Stimulated activated naive CD8-positive, alpha-beta T cell treated with anti-CD3 and anti-CD28 coated beads, Interleukin-15, Interleukin-2, amounts not matched to agents 100 ng/mL and 50 ng/mL, for 24 hours (primary cell): ENCODE data around the gene JDP2.

Experiments
- H3K27ac Mint-ChIP-seq: one replicate; pipeline ENCODE4 v1.8.0; 2021; ENCODE audit warnings: mild to moderate bottlenecking, mixed read lengths
- H3K27me3 Mint-ChIP-seq: one replicate; pipeline ENCODE4 v1.8.0; 2021; ENCODE audit warnings: mixed read lengths
- H3K36me3 Mint-ChIP-seq: one replicate; pipeline ENCODE4 v1.8.0; 2021; ENCODE audit warnings: low read depth, mixed read lengths
- H3K4me1 Mint-ChIP-seq: one replicate; pipeline ENCODE4 v1.8.0; 2021; ENCODE audit warnings: low read depth, mixed read lengths
- H3K4me3 Mint-ChIP-seq: one replicate; pipeline ENCODE4 v1.8.0; 2021; ENCODE audit warnings: mild to moderate bottlenecking, mixed read lengths
- H3K9me3 Mint-ChIP-seq: one replicate; pipeline ENCODE4 v1.8.0; 2021; ENCODE audit warnings: mixed read lengths

Gene JDP2

GRCh38 chr14:75452900-75453816 is 25.3 kb downstream of the JDP2 start:
- H3K27ac Mint-ChIP-seq: no peak overlapping the region
- no peaks in the 10 kb centered on the region for H3K27me3 Mint-ChIP-seq
- no peak overlapping the region for H3K4me3 Mint-ChIP-seq
- H3K36me3 Mint-ChIP-seq: no peaks in the 10 kb centered on the region
- H3K9me3 Mint-ChIP-seq: no peaks in the 10 kb centered on the region
- no peaks in the 10 kb centered on the region for H3K4me1 Mint-ChIP-seq

DNA sequence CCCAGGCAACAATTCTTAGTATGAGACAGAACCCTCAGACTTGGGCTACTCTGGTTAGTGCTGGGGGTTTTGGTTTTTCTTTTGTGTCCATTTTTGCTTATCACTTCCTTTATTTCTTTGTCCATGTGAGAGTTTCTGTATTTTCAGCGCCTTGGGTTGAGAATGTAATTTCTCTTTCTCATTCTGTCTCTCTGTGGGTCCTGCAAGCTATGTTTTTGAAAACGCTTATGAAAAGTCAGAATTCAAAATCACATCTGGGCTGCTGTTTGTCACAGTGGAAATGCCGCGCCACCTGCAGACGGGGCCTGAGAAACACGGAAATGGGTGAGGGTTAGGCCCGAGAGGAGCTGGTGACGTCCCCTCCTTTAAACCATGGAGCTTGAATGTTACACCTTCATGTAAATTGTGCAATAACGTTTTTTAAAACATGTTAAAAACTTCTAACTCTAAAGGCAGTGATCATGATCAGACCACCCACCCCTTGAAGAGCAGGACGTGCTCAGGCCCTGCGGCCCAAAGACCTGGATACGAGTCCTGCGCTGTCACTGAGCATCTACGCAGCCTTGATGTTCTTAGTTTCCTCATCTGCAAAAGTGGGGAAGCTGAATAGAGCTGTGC is 26.1 kb downstream of the JDP2 start:
- Mint-ChIP-seq H3K27me3 (no peaks in the 10 kb centered on the region), H3K36me3 (no peaks in the 10 kb centered on the region), H3K27ac (no peak overlapping the region), H3K4me1 (no peaks in the 10 kb centered on the region), H3K4me3 (no peak overlapping the region), H3K9me3 (no peaks in the 10 kb centered on the region)

- Mint-ChIP-seq H3K9me3 (no peaks in the 10 kb centered on the region), H3K27me3 (no peaks in the 10 kb centered on the region), H3K4me3 (no peak overlapping the region), H3K4me1 (no peaks in the 10 kb centered on the region), H3K36me3 (no peaks in the 10 kb centered on the region), H3K27ac (no peak overlapping the region)
Observed at GRCh38 chr14:75454963-75455546, 27.2 kb downstream of the JDP2 start.

GRCh38 chr14:75456069-75456996 is 28.5 kb downstream of the JDP2 start:
- Mint-ChIP-seq H3K4me1 (no peaks in the 10 kb centered on the region), H3K36me3 (no peaks in the 10 kb centered on the region), H3K9me3 (no peaks in the 10 kb centered on the region), H3K27me3 (no peaks in the 10 kb centered on the region), H3K4me3 (no peak overlapping the region), H3K27ac (no peak overlapping the region)

DNA sequence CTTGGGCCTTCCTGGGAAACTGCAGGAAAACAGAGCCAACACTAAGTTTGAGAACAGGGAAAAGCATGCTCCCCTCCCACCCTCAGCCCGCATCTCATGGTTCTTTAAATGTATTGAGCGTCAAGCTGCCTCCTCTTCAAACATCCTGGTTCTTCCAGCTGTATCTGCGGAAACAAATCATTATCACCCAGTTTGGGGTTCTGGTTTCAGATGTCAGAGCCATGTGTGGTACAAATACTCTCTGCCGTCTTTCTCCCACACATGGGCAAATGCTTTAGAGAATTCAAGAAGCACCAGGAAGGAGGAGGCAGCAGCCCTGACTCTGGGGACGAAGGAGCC is 29.1 kb downstream of the JDP2 start:
- H3K36me3 Mint-ChIP-seq: no peaks in the 10 kb centered on the region
- no peak overlapping the region for H3K27ac Mint-ChIP-seq
- no peaks in the 10 kb centered on the region for H3K27me3 Mint-ChIP-seq
- no peak overlapping the region for H3K4me3 Mint-ChIP-seq
- no peaks in the 10 kb centered on the region for H3K9me3 Mint-ChIP-seq
- no peaks in the 10 kb centered on the region for H3K4me1 Mint-ChIP-seq

GRCh38 chr14:75457648-75458165 is 29.9 kb downstream of the JDP2 start:
- Mint-ChIP-seq H3K4me3 (no peak overlapping the region), H3K36me3 (no peaks in the 10 kb centered on the region), H3K4me1 (no peaks in the 10 kb centered on the region), H3K27me3 (no peaks in the 10 kb centered on the region), H3K27ac (no peak overlapping the region), H3K9me3 (no peaks in the 10 kb centered on the region)

DNA sequence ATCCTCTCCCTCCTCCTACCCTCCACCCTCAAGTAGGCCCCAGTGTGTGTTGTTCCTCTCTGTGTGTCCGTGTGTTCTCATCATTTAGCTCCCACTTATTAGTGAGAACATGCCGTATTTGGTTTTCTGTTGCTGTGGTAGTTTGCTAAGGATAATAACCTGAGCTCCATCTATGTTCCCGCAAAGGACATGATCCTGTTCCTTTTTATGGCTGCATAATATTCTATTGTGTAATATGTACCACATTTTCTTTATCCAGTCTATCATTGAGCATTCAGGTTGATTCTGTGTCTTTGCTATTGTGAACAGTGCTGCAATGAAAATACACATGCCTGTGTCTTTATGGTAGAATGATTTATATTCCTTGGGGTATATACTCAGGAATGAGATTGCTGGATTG is 30.5 kb downstream of the JDP2 start:
- Mint-ChIP-seq H3K4me1 (no peaks in the 10 kb centered on the region), H3K36me3 (no peaks in the 10 kb centered on the region), H3K27ac (no peak overlapping the region), H3K9me3 (no peaks in the 10 kb centered on the region), H3K27me3 (no peaks in the 10 kb centered on the region), H3K4me3 (no peak overlapping the region)

- no peaks in the 10 kb centered on the region for H3K27me3 Mint-ChIP-seq
- H3K36me3 Mint-ChIP-seq: no peaks in the 10 kb centered on the region
- no peaks in the 10 kb centered on the region for H3K9me3 Mint-ChIP-seq
- no peaks in the 10 kb centered on the region for H3K4me1 Mint-ChIP-seq
- no peak overlapping the region for H3K4me3 Mint-ChIP-seq
- H3K27ac Mint-ChIP-seq: no peak overlapping the region
Observed at GRCh38 chr14:75459099-75459741, 31.4 kb downstream of the JDP2 start.

DNA sequence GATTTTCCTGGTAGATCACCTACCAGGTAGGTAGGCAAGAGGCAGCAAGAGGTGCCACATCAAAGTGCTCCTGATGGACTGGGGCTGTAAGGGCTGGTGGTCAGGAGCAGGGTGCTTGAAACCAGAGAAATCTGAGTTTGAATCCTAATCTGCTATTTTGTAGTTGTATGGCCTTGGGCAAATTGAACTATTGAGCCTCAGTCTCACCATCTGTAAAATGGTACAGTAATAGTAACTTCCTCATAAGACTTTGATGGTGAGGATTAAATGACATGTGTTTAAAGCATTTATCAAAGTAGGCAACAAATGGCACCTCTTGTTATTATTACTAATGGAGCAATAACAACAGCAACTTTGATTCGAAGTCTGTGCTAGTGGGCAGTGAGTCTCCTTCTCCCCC is 32.0 kb downstream of the JDP2 start:
- Mint-ChIP-seq H3K4me3 (no peak overlapping the region), H3K9me3 (no peaks in the 10 kb centered on the region), H3K4me1 (no peaks in the 10 kb centered on the region), H3K27ac (no peak overlapping the region), H3K36me3 (no peaks in the 10 kb centered on the region), H3K27me3 (no peaks in the 10 kb centered on the region)

GRCh38 chr14:75460394-75460793 is 32.6 kb downstream of the JDP2 start:
- Mint-ChIP-seq H3K27me3 (no peaks in the 10 kb centered on the region), H3K36me3 (no peaks in the 10 kb centered on the region), H3K4me3 (no peak overlapping the region), H3K4me1 (no peaks in the 10 kb centered on the region), H3K9me3 (no peaks in the 10 kb centered on the region), H3K27ac (no peak overlapping the region)

- H3K4me3 Mint-ChIP-seq: no peak overlapping the region
- H3K9me3 Mint-ChIP-seq: no peaks in the 10 kb centered on the region
- no peak overlapping the region for H3K27ac Mint-ChIP-seq
- no peaks in the 10 kb centered on the region for H3K4me1 Mint-ChIP-seq
- no peaks in the 10 kb centered on the region for H3K36me3 Mint-ChIP-seq
- no peaks in the 10 kb centered on the region for H3K27me3 Mint-ChIP-seq
Observed at GRCh38 chr14:75461303-75461702, 33.5 kb downstream of the JDP2 start.

GRCh38 chr14:75461755-75462349 is 34.0 kb downstream of the JDP2 start:
- H3K36me3 Mint-ChIP-seq: no peaks in the 10 kb centered on the region
- H3K27ac Mint-ChIP-seq: no peak overlapping the region
- H3K4me1 Mint-ChIP-seq: peaks cover 5% of the 10 kb centered on the region
- H3K9me3 Mint-ChIP-seq: no peaks in the 10 kb centered on the region
- no peak overlapping the region for H3K4me3 Mint-ChIP-seq
- no peaks in the 10 kb centered on the region for H3K27me3 Mint-ChIP-seq

GRCh38 chr14:75464626-75465025 is 36.8 kb downstream of the JDP2 start:
- Mint-ChIP-seq H3K36me3 (no peaks in the 10 kb centered on the region), H3K27ac (no peak overlapping the region), H3K4me1 (peaks cover 7% of the 10 kb centered on the region), H3K9me3 (no peaks in the 10 kb centered on the region), H3K4me3 (no peak overlapping the region), H3K27me3 (no peaks in the 10 kb centered on the region)

- Mint-ChIP-seq H3K4me1 (peaks cover 11% of the 10 kb centered on the region), H3K27me3 (no peaks in the 10 kb centered on the region), H3K36me3 (no peaks in the 10 kb centered on the region), H3K27ac (no peak overlapping the region), H3K9me3 (no peaks in the 10 kb centered on the region), H3K4me3 (no peak overlapping the region)
Observed at GRCh38 chr14:75467763-75468162, 39.9 kb downstream of the JDP2 start.
